Spleen (tissue), 13 donors: ENCODE measurements around the gene RPP14. TPM values are rescaled to one million over a fixed set of nuclear protein-coding genes. Genes with fewer than 3 reads are reported as not detected.
A peak's percentile ranks its signal among the peaks of the same experiment; 100 is the strongest.

Experiments
- DNase-seq: peaks from one replicate; pipeline ENCODE4 v3.0.0-alpha.2; 2020
- H3K27ac ChIP-seq, 8 donors: fragments of 200-600 bp; sonication (generic) in 7 of 8; 1 replicate in 4 of 8; 2 replicates in 4 of 8; pipeline versions ENCODE4 v1.5.0 to v1.8.0; 2016 to 2021; ENCODE audit warnings: inconsistent platforms in 4 of 8, mild to moderate bottlenecking in 4 of 8, moderate library complexity in 1 of 8
- H3K27me3 ChIP-seq, 7 donors: fragments of 200-600 bp; sonication (generic) in 6 of 7; replicated peaks in 1 of 7; 1 replicate in 4 of 7; 2 replicates in 3 of 7; pipeline versions ENCODE4 v1.5.0 to v1.8.0; 2016 to 2021; ENCODE audit warnings: inconsistent platforms in 3 of 7, mild to moderate bottlenecking in 1 of 7
- H3K36me3 ChIP-seq, 6 donors: fragments of 200-600 bp; sonication (generic) in 5 of 6; 1 replicate in 4 of 6; 2 replicates in 2 of 6; pipeline versions ENCODE4 v1.5.0 to v1.8.0; 2016 to 2021; ENCODE audit warnings: inconsistent platforms in 2 of 6
- H3K4me1 ChIP-seq, 6 donors: fragments of 200-600 bp; sonication (generic) in 5 of 6; 1 replicate in 3 of 6; 2 replicates in 3 of 6; pipeline versions ENCODE4 v1.5.0 to v1.8.0; 2016 to 2021; ENCODE audit warnings: inconsistent platforms in 3 of 6
- H3K4me3 ChIP-seq, 8 donors: fragments of 200-600 bp; sonication (generic) in 7 of 8; 1 replicate in 4 of 8; 2 replicates in 4 of 8; pipeline versions ENCODE4 v1.5.0 to v1.8.0; 2016 to 2021; ENCODE audit warnings: inconsistent platforms in 4 of 8, mild to moderate bottlenecking in 4 of 8, moderate library complexity in 2 of 8
- H3K9me3 ChIP-seq, 8 donors: fragments of 200-600 bp; sonication (generic) in 7 of 8; 1 replicate in 4 of 8; 2 replicates in 4 of 8; pipeline versions ENCODE4 v1.5.0 to v1.8.0; 2016 to 2021; ENCODE audit warnings: inconsistent platforms in 4 of 8
- CTCF ChIP-seq, 11 experiments: fragments of 200-600 bp in 7 of 11; fragments of 450-650 bp in 4 of 11; sonication (generic) in 4 of 11; IDR thresholded peaks in 8 of 11; conservative IDR thresholded peaks in 3 of 11; 1 replicate in 7 of 11; 2 replicates in 4 of 11; pipeline versions ENCODE4 v1.4.0 to v1.8.0; 2016 to 2021; ENCODE audit warnings: antibody characterized with exemption in 11 of 11, inconsistent platforms in 4 of 11, mild to moderate bottlenecking in 1 of 11
- POLR2A ChIP-seq, 3 donors: fragments of 450-650 bp; IDR thresholded peaks; one replicate each; pipeline ENCODE4 v1.5.1; 2017; ENCODE audit warnings: antibody characterized with exemption in 3 of 3, mild to moderate bottlenecking in 1 of 3
- POLR2AphosphoS5 ChIP-seq, 3 donors: sonication (generic); formaldehyde crosslinking; IDR thresholded peaks; one replicate each; pipeline ENCODE4 v1.5.1; 2017; ENCODE audit warnings: antibody characterized with exemption in 3 of 3
- WGBS, 5 donors: extraction: QIAGEN DNeasy Blood & Tissue Kit in 3 of 5; methylation state at CpG; one replicate each; pipeline versions ENCODE4 v1.1.5 to v1.1.7; 2013 to 2018; 5-methylcytosine and 5-hydroxymethylcytosine counted together
- intact Hi-C: fragments of 100-400 bp; cut with DNase I; formaldehyde crosslinking; loops from one replicate; pipeline ENCODE4 v1.15.0; 2023; ENCODE audit warnings: low total_unique reads
- long read RNA-seq, 2 donors: transcript quantifications; one replicate each; lab custom pipeline, GENCODE V29; 2026
- polyA plus RNA-seq, 3 donors: library from polyadenylated mRNA; stranded (reverse); fragments of 200-250 nt; gene quantifications; one replicate each; pipeline ENCODE4 v1.2.1, GENCODE V29; 2013
- total RNA-seq, 7 donors: library from RNA; depleted of rRNA in 3 of 7; stranded (reverse); fragments of >200 nt in 3 of 7; fragmentation: NEBNext Ultra II Directional in 4 of 7; extraction: Animal tissue kit (Norgen Biotek cat#: 25700) in 4 of 7; gene quantifications; one replicate each; pipeline versions ENCODE4 v1.1.0 to v1.2.1, GENCODE V29; 2016 to 2021
- donor health status: healthy with polysubstance abuse.
- donor health status: DM: no; HTN: no; CAD: no; lungs with moderate emphysema.
- donor health status: DM: no; HTN: no; CAD: no.
- donor health status: Bipolar disorder and iron deficiency.
- donor health status: healthy.
- donor health status: DM: no; HTN: no; CAD: no.
- donor health status: DM: yes; HTN: yes; CAD: no.

Gene RPP14
- total RNA-seq (10 to 100 TPM; 13.3 to 21.3 (median 16.1) TPM), polyA plus RNA-seq (10 to 100 TPM in 1 of 3 donors, 1 to 10 TPM in 2; 6.2 to 12.2 (median 7.1) TPM)
- long read RNA-seq, donor 1, full-length matches to known transcripts = 5 of 5 reads
- long read RNA-seq, donor 1, partial matches to known transcripts = 0 of 5 reads
- long read RNA-seq, donor 1, other reads (novel, unspliced or antisense) = 0 of 5 reads
- long read RNA-seq, donor 2, full-length matches to known transcripts = 4 of 4 reads
- long read RNA-seq, donor 2, partial matches to known transcripts = 0 of 4 reads
- long read RNA-seq, donor 2, other reads (novel, unspliced or antisense) = 0 of 4 reads

- intact Hi-C loops = loop anchor here (10.0 kb wide), 1 partner anchor 301 kb away; the partner anchor contains the start of gene FLNB
- TF ChIP-seq POLR2AphosphoS5 (IDR thresholded peaks at IDR 0.05) = peak; percentile 96 to 97 (median 97)
- TF ChIP-seq CTCF (IDR thresholded peaks at IDR 0.05 in 8 of 11, conservative IDR thresholded peaks at IDR 0.05 in 3 of 11) = peak; percentile 96 to 99 (median 98)
- TF ChIP-seq POLR2A (IDR thresholded peaks at IDR 0.05) = peak in 1 of 3 donors; percentile 59
- Histone ChIP-seq H3K27ac (peak within 1 kb of the TSS; percentile 96 to 99 (median 97)), H3K9me3 (peaks cover 0 to 14% (median 10%) of the 10 kb centered on the region in 8 donors), H3K36me3 (peaks cover under 1 to 24% (median 11%) of the 10 kb centered on the region in 6 donors), H3K4me1 (peaks cover 26 to 40% (median 33%) of the 10 kb centered on the region in 6 donors), H3K27me3 (peaks cover 0 to 4% (median 0%) of the 10 kb centered on the region in 7 donors), H3K4me3 (peak within 1 kb of the TSS; percentile 57 to 83 (median 72))
- WGBS, 5 donors = 4 to 6% (median 5%) methylated on average over 50 to 71 of the region's 71 CpGs
- peak; percentile 100 for DNase-seq
These were observed at the start of gene RPP14, which contains the start of gene HTD2 for GRCh38 chr3:58305882-58306711. Gene RPP14 (plus strand): TSS chr3:58306245. CDS start chr3:58310330, 4,085 bp downstream. Gene HTD2 (plus strand): TSS chr3:58306520. CDS start chr3:58317614, 11,094 bp downstream.

DNA sequence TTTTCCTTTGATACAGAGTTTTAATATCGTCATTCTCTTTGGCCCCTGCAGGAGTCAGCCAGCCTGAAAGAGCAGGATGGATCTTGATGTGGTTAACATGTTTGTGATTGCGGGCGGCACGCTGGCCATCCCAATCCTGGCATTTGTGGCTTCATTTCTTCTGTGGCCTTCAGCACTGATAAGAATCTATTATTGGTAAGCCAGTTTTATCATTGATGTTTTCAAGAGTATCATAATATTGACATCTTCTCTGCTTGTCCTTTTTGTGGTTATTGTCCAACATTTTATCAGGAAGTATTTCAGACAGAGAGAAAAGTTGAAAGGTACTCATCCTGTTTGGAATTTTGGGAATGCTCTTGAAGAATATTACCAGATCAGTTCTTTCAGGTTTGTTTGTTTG is 49.5 kb upstream of the RPP14 start:
- intact Hi-C loops = no loop called here
- H3K27me3 ChIP-seq = no peaks in the 10 kb centered on the region
- DNase-seq = no peak
- TF ChIP-seq POLR2A (IDR thresholded peaks at IDR 0.05) = no peak
- TF ChIP-seq CTCF (IDR thresholded peaks at IDR 0.05 in 8 of 11, conservative IDR thresholded peaks at IDR 0.05 in 3 of 11) = no peak
- no peak overlapping the region for H3K27ac ChIP-seq
- no peak overlapping the region for H3K4me3 ChIP-seq
- peaks cover 0 to 92% (median 46%) of the 10 kb centered on the region in 6 donors for H3K36me3 ChIP-seq
- WGBS, 5 donors = 83 to 97% (median 93%) methylated on average over 4 of the region's 4 CpGs
- peaks cover 0 to 29% (median 22%) of the 10 kb centered on the region in 6 donors for H3K4me1 ChIP-seq
- no peaks in the 10 kb centered on the region for H3K9me3 ChIP-seq

GRCh38 chr3:58258392-58259055 is 47.5 kb upstream of the RPP14 start:
- peaks cover 0 to 91% (median 42%) of the 10 kb centered on the region in 6 donors for H3K36me3 ChIP-seq
- no peak overlapping the region for H3K4me3 ChIP-seq
- 91 to 96% (median 93%) methylated on average over 10 of the region's 10 CpGs for WGBS, 5 donors
- no peaks in the 10 kb centered on the region for H3K27me3 ChIP-seq
- H3K4me1 ChIP-seq = peaks cover 0 to 16% (median 8%) of the 10 kb centered on the region in 6 donors
- TF ChIP-seq POLR2A (IDR thresholded peaks at IDR 0.05) (no peak), CTCF (IDR thresholded peaks at IDR 0.05 in 8 of 11, conservative IDR thresholded peaks at IDR 0.05 in 3 of 11) (no peak), POLR2AphosphoS5 (IDR thresholded peaks at IDR 0.05) (no peak)
- DNase-seq = no peak
- H3K9me3 ChIP-seq = no peaks in the 10 kb centered on the region
- intact Hi-C loops = no loop called here
- no peak overlapping the region for H3K27ac ChIP-seq
